NCI-H1694 (cell line): ENCODE data around the gene USP33.
"Not testable (repeated sequence)": the region's sequence is repeated elsewhere in the genome, so short reads cannot be mapped to it uniquely, and the experiment has no call there.

ENCODE experiments used
- DNase-seq: peaks from one replicate; lab custom pipeline; 2025; lab: John Stamatoyannopoulos, UW

Gene USP33

GRCh38 chr1:77759071-77760028 lies at the start of gene USP33:
Gene USP33, minus strand, starts transcription at chr1:77759852. Its CDS starts 18,155 bp downstream, at chr1:77741697.
- DNase-seq, result peak; percentile 53

GRCh38 chr1:77803371-77803770 lies 43.7 kb upstream of the USP33 start:
- no peak for DNase-seq

- no peak for DNase-seq
Measured at GRCh38 chr1:77802026-77802425, 42.4 kb upstream of the USP33 start.

GRCh38 chr1:77797991-77798390 lies 38.3 kb upstream of the USP33 start:
- DNase-seq, result no peak

- no peak for DNase-seq
Measured at GRCh38 chr1:77796695-77797405, 37.2 kb upstream of the USP33 start.

GRCh38 chr1:77794550-77794949 lies 34.9 kb upstream of the USP33 start:
- DNase-seq, result no peak

- DNase-seq, result not testable (repeated sequence)
Measured at GRCh38 chr1:77786093-77786741, 26.6 kb upstream of the USP33 start.

GRCh38 chr1:77783141-77783540 lies 23.5 kb upstream of the USP33 start:
- DNase-seq, result no peak

- DNase-seq, result no peak
Measured at GRCh38 chr1:77781683-77782082, 22.0 kb upstream of the USP33 start.

GRCh38 chr1:77779529-77780281 lies 20.1 kb upstream of the USP33 start, which contains the start of gene MIGA1:
Gene MIGA1, plus strand, starts transcription at chr1:77779649. Its CDS starts 3,604 bp downstream, at chr1:77783253.
- peak; percentile 68 for DNase-seq

- DNase-seq, result no peak
Measured at GRCh38 chr1:77776007-77776700, 16.5 kb upstream of the USP33 start.

- DNase-seq, result no peak
Measured at GRCh38 chr1:77768006-77768405, 8.4 kb upstream of the USP33 start.

GRCh38 chr1:77762072-77762476 lies 2.4 kb upstream of the USP33 start:
- DNase-seq, result no peak

- DNase-seq, result no peak
Measured at GRCh38 chr1:77757603-77758002, 2.0 kb downstream of the USP33 start.

- DNase-seq, result no peak
Measured at GRCh38 chr1:77757066-77757584, 2.5 kb downstream of the USP33 start.

- no peak for DNase-seq
Measured at GRCh38 chr1:77756052-77756754, 3.4 kb downstream of the USP33 start.

GRCh38 chr1:77749489-77749888 lies 10.2 kb downstream of the USP33 start:
- DNase-seq, result not testable (repeated sequence)

- DNase-seq, result no peak
Measured at GRCh38 chr1:77744576-77744975, 15.1 kb downstream of the USP33 start.

GRCh38 chr1:77742011-77742555 lies 17.6 kb downstream of the USP33 start:
- DNase-seq, result no peak

GRCh38 chr1:77741316-77741715 lies 18.3 kb downstream of the USP33 start:
- DNase-seq, result no peak
